Fibroblast of lung (primary cell): ENCODE measurements around the gene SLC25A41.

Experiments
- CTCF ChIP-seq, 2 donors: IDR thresholded peaks in 1 of 2; conservative IDR thresholded peaks in 1 of 2; 1 replicate in 1 of 2; 2 replicates in 1 of 2; pipeline ENCODE4 v1.5.1; 2011 to 2012; ENCODE audit warnings: low read length in 2 of 2, control low read depth in 1 of 2, inconsistent platforms in 1 of 2, low read depth in 1 of 2, mild to moderate bottlenecking in 1 of 2
- EZH2 ChIP-seq: IDR thresholded peaks from 2 replicates; pipeline ENCODE4 v1.5.1; 2012; ENCODE audit warnings: low read length, control low read depth, mild to moderate bottlenecking; ENCODE audit errors: missing control alignments

- TF ChIP-seq CTCF (conservative IDR thresholded peaks at IDR 0.05 in 1 of 2, IDR thresholded peaks at IDR 0.05 in 1 of 2; ENCODE audit: low read depth in 1 of 2, low read length in 2 of 2), result no peak
- no peak for TF ChIP-seq EZH2
These were observed 41.1 kb downstream of the SLC25A41 start for GRCh38 chr19:6392221-6393073.
